Central memory CD8-positive, alpha-beta T cell (primary cell): ENCODE data around the gene TSHZ2.
"Not testable (repeated sequence)": the region's sequence is repeated elsewhere in the genome, so short reads cannot be mapped to it uniquely, and the experiment has no call there.

Experiments used
- ATAC-seq: fragments of 150-1000 bp; cut with Tn5 transposase; replicated peaks from 2 replicates; pipeline ENCODE4 v1.10.0; 2022; ENCODE audit warnings: mild to moderate bottlenecking, moderate FRiP score, moderate number of reproducible peaks; ENCODE audit not compliant: poor library complexity, severe bottlenecking; ENCODE audit errors: extremely low read depth
- DNase-seq, 2 donors: peaks; one replicate each; pipeline ENCODE4 v3.0.0; 2021; ENCODE audit warnings: low spot score in 2 of 2
- H3K27ac Mint-ChIP-seq: one replicate; pipeline ENCODE4 v1.8.0; 2022; ENCODE audit warnings: low read depth, mild to moderate bottlenecking, moderate library complexity, mixed read lengths
- H3K27me3 Mint-ChIP-seq: one replicate; pipeline ENCODE4 v1.8.0; 2022; ENCODE audit warnings: mixed read lengths
- H3K36me3 Mint-ChIP-seq: one replicate; pipeline ENCODE4 v1.8.0; 2022; ENCODE audit warnings: mild to moderate bottlenecking, moderate library complexity, mixed read lengths; ENCODE audit not compliant: insufficient read depth
- H3K4me1 Mint-ChIP-seq: one replicate; pipeline ENCODE4 v1.8.0; 2022; ENCODE audit warnings: mixed read lengths
- H3K4me3 Mint-ChIP-seq: one replicate; pipeline ENCODE4 v1.8.0; 2022; ENCODE audit warnings: mild to moderate bottlenecking, moderate library complexity, mixed read lengths
- H3K9me3 Mint-ChIP-seq: one replicate; pipeline ENCODE4 v1.8.0; 2022; ENCODE audit warnings: mixed read lengths

TSHZ2 gene

DNA sequence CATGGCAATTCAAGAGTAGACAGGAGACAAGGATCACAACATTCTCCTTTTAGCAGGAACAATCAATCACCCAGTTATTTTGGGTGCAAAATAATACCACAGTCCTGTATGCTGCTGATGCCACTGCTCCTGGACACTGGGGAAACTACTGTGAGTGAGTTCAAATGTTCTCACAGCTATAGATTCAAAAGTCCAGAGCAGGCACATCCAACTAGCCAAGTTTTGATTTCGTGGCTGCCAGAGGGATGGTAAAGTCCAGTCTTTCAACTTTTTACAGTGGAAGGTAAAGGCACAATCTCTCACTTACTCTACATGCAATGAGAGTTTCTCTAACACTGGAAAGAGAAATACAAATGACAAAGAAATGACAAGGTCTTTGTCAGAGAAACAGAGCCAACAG is 26.9 kb upstream of the TSHZ2 start:
- no peaks in the 10 kb centered on the region for H3K4me1 Mint-ChIP-seq
- no peak for ATAC-seq

DNA sequence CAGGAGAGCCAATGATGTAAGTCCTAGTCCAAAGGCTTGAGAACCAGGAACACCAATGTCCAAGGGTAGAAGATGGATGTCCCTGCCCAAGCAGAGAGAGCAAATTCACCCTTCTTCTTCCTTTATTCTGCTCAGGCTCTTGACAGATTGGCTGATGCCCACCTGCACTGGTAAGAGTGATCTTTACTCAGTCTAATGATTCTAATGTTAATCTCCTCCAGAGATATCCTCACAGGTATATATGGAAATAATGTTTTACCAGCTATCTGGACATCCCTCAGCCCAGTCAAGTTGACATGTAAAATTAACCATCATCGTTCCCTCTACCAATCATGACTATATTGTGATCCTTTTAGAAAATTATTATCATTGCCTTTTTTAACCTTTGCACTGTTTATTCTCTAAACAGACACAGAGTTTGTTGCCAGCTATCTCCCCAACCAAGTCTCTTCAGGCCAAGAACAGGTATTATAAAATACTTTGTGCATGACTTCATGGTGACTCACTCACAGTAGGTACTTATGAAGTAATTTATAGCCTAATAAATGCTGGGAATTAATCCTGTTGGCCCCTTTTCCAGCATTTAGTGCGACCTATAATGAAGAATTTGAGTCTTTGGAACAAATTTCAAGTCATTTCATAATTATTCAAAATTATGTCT is 26.2 kb upstream of the TSHZ2 start:
- H3K9me3 Mint-ChIP-seq = no peaks in the 10 kb centered on the region
- ATAC-seq (no peak), DNase-seq (no peak)
- H3K4me1 Mint-ChIP-seq = no peaks in the 10 kb centered on the region
- no peak overlapping the region for H3K4me3 Mint-ChIP-seq
- H3K27me3 Mint-ChIP-seq = peaks cover 38% of the 10 kb centered on the region
- H3K36me3 Mint-ChIP-seq = no peaks in the 10 kb centered on the region
- no peak overlapping the region for H3K27ac Mint-ChIP-seq

More for the DNA sequence above, 26.9 kb upstream of the TSHZ2 start:
- Mint-ChIP-seq H3K27me3 (peaks cover 36% of the 10 kb centered on the region), H3K27ac (no peak overlapping the region), H3K9me3 (no peaks in the 10 kb centered on the region), H3K36me3 (no peaks in the 10 kb centered on the region), H3K4me3 (no peak overlapping the region)
- DNase-seq = no peak

DNA sequence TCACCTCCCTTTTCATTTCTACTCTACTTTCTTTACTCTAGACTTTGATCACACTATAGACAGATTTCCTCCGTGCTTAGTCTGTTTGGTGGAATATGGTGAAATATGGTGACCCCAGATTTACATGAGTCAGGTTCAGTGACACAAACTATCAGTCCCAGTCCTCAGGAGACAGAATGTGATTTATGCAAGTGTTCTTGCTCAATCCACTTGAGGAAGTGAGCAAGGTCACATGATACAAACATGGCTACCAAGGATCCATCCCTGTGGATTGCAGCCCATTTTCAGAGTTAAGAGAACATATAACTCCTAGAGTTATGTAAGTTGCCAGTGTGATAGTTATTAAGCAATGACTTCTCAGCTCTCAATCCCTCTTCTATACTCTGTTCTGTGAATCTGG is 23.7 kb upstream of the TSHZ2 start:
- Mint-ChIP-seq H3K9me3 (no peaks in the 10 kb centered on the region), H3K4me3 (no peak overlapping the region), H3K27me3 (peaks cover 35% of the 10 kb centered on the region), H3K4me1 (no peaks in the 10 kb centered on the region), H3K27ac (no peak overlapping the region), H3K36me3 (no peaks in the 10 kb centered on the region)
- ATAC-seq (no peak), DNase-seq (no peak)

DNA sequence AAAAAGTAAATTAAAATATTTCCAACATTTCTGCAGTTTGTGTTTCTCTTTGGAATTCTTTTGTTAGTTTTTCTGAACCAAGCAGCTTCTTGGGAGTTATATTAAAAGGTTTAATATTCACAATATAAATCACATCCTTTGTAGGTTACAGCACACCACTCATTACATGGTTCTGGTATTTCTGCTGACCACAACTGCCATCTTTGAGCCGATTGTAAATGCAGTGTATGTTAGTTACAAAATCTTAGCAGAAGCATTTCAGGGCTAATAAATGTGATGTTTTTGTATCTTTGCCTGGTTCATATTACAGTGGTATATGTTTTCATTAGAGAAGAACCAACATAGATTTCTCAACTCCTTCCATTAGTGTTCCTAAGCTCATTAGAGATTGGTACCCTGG is 19.1 kb upstream of the TSHZ2 start:
- Mint-ChIP-seq H3K27me3 (peaks cover 36% of the 10 kb centered on the region), H3K9me3 (no peaks in the 10 kb centered on the region), H3K4me1 (no peaks in the 10 kb centered on the region), H3K4me3 (no peak overlapping the region), H3K27ac (no peak overlapping the region), H3K36me3 (no peaks in the 10 kb centered on the region)
- no peak for ATAC-seq
- DNase-seq = no peak

DNA sequence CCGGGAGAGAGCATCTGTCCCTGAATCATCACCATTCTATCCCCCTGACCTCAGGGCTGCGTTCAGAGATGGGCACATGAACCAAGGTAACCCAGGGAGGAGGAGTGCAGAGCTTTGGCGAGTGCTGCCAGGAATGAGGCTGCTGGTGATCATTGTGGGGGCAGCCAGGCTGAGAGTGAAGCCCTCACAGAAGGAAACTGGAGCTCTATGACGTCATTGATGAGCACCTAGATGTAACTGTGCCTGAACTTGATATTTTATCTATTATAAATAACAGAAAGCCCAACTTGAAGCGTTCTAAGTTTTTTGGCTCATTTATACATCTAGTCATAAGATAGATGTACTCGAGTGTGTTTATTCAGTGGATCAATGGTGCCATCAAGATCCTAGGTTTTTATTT is 17.3 kb upstream of the TSHZ2 start:
- Mint-ChIP-seq H3K27ac (no peak overlapping the region), H3K4me3 (no peak overlapping the region), H3K36me3 (no peaks in the 10 kb centered on the region), H3K27me3 (peaks cover 35% of the 10 kb centered on the region), H3K9me3 (no peaks in the 10 kb centered on the region), H3K4me1 (no peaks in the 10 kb centered on the region)
- no peak for DNase-seq
- no peak for ATAC-seq

DNA sequence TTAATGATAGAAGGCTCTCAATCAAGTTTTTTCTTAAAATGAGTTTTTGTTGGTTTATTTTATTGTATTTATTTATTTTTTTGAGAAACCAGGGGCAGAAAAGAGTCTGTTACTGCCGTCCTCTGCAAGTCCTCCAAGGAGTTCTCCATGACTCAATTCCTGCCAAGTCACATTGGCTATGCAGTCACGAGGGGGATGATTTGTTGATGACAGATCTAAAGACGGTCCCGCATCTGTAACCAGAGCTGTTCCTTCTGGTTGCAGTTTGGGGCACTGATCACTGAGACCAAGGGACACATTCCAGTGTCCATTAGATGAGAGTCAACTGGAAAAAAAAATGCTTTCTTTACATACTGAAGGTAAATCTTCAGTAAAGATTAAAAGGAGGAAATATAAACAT is 13.9 kb upstream of the TSHZ2 start:
- Mint-ChIP-seq H3K4me3 (no peak overlapping the region), H3K9me3 (no peaks in the 10 kb centered on the region), H3K27me3 (peaks cover 35% of the 10 kb centered on the region), H3K4me1 (no peaks in the 10 kb centered on the region), H3K36me3 (no peaks in the 10 kb centered on the region), H3K27ac (no peak overlapping the region)
- ATAC-seq (no peak), DNase-seq (no peak)

DNA sequence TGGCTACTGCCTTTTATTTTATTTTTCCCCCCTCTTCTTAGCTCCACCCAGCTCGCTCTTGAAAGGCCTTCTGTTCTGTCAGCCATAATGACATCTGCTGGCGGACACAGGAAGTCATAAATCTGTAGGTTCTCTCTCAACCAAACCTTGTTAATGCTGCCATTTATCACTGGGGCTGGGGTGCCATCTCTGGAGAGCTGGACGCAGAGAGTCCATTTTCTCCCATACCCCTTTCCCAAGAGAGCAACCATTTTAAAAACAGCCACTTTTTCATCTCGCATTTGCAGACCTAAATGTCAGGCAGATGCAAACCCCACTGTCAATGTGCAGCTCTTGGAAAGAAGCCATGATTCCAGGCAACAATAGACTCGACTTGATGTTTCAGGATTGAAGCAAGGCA is 13.0 kb upstream of the TSHZ2 start:
- no peak overlapping the region for H3K4me3 Mint-ChIP-seq
- peaks cover 40% of the 10 kb centered on the region for H3K27me3 Mint-ChIP-seq
- H3K36me3 Mint-ChIP-seq = no peaks in the 10 kb centered on the region
- H3K4me1 Mint-ChIP-seq = no peaks in the 10 kb centered on the region
- H3K27ac Mint-ChIP-seq = no peak overlapping the region
- H3K9me3 Mint-ChIP-seq = no peaks in the 10 kb centered on the region
- ATAC-seq (no peak), DNase-seq (no peak)

DNA sequence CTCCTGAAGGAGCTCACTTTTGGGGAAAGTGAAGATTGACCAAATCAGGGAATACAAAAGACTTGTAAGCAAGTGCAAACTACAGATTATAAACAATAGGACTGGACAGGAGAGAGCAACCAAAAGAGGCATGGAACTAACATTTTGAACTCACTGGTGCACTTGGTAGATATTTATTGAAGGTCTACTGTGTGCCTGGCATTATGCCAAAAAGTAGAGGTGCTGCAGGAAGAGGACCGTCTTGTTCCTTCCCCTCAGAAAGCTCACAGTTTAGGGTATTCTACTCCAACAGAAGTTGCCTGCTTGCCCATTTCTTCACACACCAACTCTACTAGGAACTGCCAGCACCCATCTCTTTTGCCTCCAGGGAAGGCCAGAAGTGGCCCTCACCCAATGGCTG is 10.0 kb upstream of the TSHZ2 start:
- peaks cover 40% of the 10 kb centered on the region for H3K27me3 Mint-ChIP-seq
- no peaks in the 10 kb centered on the region for H3K36me3 Mint-ChIP-seq
- no peaks in the 10 kb centered on the region for H3K9me3 Mint-ChIP-seq
- H3K4me1 Mint-ChIP-seq = no peaks in the 10 kb centered on the region
- no peak for DNase-seq
- no peak for ATAC-seq
- no peak overlapping the region for H3K27ac Mint-ChIP-seq
- H3K4me3 Mint-ChIP-seq = no peak overlapping the region

DNA sequence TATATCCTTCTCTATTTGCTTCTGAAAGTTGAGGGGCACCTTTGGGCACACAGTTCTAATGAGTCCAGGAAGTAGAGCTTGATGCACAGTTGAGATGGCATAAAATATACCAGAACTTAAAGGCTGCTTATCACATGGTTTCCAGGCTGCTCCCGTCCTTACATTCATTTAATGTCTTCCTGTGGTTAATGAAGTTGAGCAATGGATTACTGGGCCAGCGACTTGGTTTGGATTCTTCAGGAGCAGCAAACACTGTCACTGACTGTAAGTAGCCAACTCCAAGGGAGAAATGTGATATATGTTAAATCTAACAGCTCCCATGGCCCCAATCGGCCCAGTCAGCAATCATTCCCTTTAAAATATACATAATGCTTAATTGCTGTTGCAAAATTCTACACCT is 9.0 kb upstream of the TSHZ2 start:
- H3K27ac Mint-ChIP-seq = no peak overlapping the region
- H3K4me1 Mint-ChIP-seq = no peaks in the 10 kb centered on the region
- DNase-seq = no peak
- H3K36me3 Mint-ChIP-seq = no peaks in the 10 kb centered on the region
- H3K27me3 Mint-ChIP-seq = peaks cover 46% of the 10 kb centered on the region
- H3K9me3 Mint-ChIP-seq = no peaks in the 10 kb centered on the region
- no peak for ATAC-seq
- no peak overlapping the region for H3K4me3 Mint-ChIP-seq

DNA sequence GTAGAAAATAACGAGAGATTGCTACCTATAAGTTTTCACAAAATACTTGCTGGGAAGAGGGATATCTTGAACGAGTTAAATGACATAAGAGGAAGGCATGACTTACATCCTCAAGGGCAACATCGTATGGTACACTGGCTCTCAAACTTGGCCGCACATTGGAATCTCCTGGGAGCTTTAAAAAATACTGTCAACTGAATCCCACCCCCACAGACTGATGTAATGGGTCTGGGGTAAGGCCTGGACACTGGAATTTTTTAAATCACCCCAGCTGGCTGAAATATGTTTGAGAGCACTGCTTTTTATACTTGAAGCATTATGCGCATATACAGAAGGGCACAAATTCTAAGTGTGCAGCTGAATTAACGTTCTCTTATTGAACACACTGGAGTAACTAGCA is 8.0 kb upstream of the TSHZ2 start:
- Mint-ChIP-seq H3K36me3 (no peaks in the 10 kb centered on the region), H3K27ac (no peak overlapping the region), H3K9me3 (no peaks in the 10 kb centered on the region), H3K4me1 (no peaks in the 10 kb centered on the region), H3K4me3 (no peak overlapping the region), H3K27me3 (peaks cover 52% of the 10 kb centered on the region)
- DNase-seq (no peak), ATAC-seq (no peak)

DNA sequence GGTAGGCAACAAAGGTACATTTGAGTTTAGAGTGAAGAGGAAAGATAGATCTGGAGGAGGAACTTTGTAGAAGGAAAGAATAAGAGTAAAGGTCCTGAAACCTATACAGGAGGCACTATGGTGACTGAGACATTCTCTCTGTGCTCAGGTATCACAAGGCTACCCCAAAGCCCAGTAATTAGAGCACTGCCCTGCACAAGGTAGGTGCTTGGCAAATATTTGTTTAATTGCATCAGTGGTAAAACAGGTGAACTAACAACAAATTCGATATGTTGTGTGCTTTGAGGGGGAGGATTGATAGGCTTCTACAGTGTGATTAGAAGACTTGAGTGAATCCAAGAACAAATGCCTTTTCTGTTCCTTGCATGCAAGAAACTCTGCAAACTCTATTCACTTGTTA is 6.8 kb upstream of the TSHZ2 start:
- H3K36me3 Mint-ChIP-seq = no peaks in the 10 kb centered on the region
- H3K27ac Mint-ChIP-seq = no peak overlapping the region
- no peaks in the 10 kb centered on the region for H3K9me3 Mint-ChIP-seq
- no peak for ATAC-seq
- no peaks in the 10 kb centered on the region for H3K4me1 Mint-ChIP-seq
- DNase-seq = no peak
- peaks cover 65% of the 10 kb centered on the region for H3K27me3 Mint-ChIP-seq
- no peak overlapping the region for H3K4me3 Mint-ChIP-seq

DNA sequence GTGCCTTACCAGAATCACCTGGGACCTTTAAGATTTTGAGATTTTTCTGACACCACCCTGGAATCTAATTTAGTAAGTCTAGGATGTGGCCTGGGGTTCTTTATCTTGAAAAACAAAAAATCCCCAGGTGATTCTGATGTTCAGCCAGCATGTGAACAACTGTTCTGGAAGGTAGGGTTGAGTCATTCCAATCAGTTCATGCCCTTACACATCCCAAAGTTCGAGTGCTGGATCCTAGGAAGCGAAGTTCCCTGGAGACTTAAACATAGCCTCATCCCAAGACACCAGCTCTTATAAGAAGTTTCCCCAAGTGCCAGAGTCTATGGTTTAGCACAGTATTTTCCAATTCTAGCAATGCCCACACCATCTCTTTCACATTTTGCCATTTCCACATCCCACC is 6.3 kb upstream of the TSHZ2 start:
- Mint-ChIP-seq H3K9me3 (no peaks in the 10 kb centered on the region), H3K27me3 (peaks cover 69% of the 10 kb centered on the region), H3K4me1 (no peaks in the 10 kb centered on the region), H3K36me3 (no peaks in the 10 kb centered on the region), H3K27ac (no peak overlapping the region), H3K4me3 (no peak overlapping the region)
- DNase-seq (no peak), ATAC-seq (no peak)

DNA sequence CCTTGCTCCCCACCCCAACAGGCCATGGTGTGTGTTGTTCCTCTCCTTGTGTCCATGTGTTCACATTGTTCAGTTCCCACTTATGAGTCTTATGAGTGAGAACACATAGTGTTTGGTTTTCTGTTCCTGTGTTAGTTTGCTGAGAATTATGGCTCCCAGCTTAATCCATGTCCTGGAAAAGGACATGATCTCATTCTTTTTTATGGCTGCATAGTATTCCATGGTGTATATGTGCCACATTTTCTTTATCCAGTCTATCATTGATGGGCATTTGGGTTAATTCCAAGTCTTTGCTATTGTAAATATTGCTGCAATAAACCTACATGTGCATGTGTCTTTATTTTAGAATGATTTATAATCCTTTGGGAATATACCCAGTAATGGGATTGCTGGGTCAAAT is 5.6 kb upstream of the TSHZ2 start:
- H3K27me3 Mint-ChIP-seq = peaks cover 76% of the 10 kb centered on the region
- not testable (repeated sequence) for H3K4me3 Mint-ChIP-seq, H3K4me1 Mint-ChIP-seq

More for the DNA sequence above, 5.6 kb upstream of the TSHZ2 start:
- H3K9me3 Mint-ChIP-seq, H3K27ac Mint-ChIP-seq, H3K36me3 Mint-ChIP-seq, ATAC-seq, DNase-seq: not testable (repeated sequence)
